H1 (cell line): ENCODE results near the gene CD248.
"Not testable (repeated sequence)": the region's sequence is repeated elsewhere in the genome, so short reads cannot be mapped to it uniquely, and the experiment has no call there.

Source experiments
- BCL11A ChIP-seq, 2 experiments: IDR thresholded peaks; one replicate each; pipeline ENCODE4 v1.6.1; 2011; ENCODE audit warnings: low read depth in 2 of 2, low read length in 2 of 2, mild to moderate bottlenecking in 2 of 2
- POLR2A ChIP-seq, 2 experiments: IDR thresholded peaks; 1 replicate in 1 of 2; 2 replicates in 1 of 2; pipeline ENCODE4 v1.6.1; 2011; ENCODE audit warnings: low read depth in 2 of 2, low read length in 2 of 2, mild to moderate bottlenecking in 2 of 2; ENCODE audit errors: control extremely low read depth in 1 of 2
- POLR2AphosphoS5 ChIP-seq: IDR thresholded peaks from 2 replicates; pipeline ENCODE4 v1.6.1; 2011; ENCODE audit warnings: low read depth, low read length
- RAD21 ChIP-seq, 2 experiments: IDR thresholded peaks in 1 of 2; conservative IDR thresholded peaks in 1 of 2; 2 replicates each; pipeline ENCODE4 v1.6.1; 2011; ENCODE audit warnings: low read depth in 2 of 2, low read length in 2 of 2, improper control_type of control experiment in 1 of 2, inconsistent platforms in 1 of 2, mild to moderate bottlenecking in 1 of 2, moderate library complexity in 1 of 2
- RNF2 ChIP-seq: fragments of 200-900, 300-1000 bp; sonication (generic); IDR thresholded peaks from 2 replicates; pipeline ENCODE4 v1.7.1; 2016; ENCODE audit warnings: borderline replicate concordance, low read depth, mild to moderate bottlenecking, antibody characterized with exemption, low read length; ENCODE audit not compliant: poor library complexity, severe bottlenecking; ENCODE audit errors: missing control alignments
- TAF1 ChIP-seq: IDR thresholded peaks from 2 replicates; pipeline ENCODE4 v1.6.1; 2011; ENCODE audit warnings: mild to moderate bottlenecking, low read depth, low read length
- ZNF274 ChIP-seq: IDR thresholded peaks from 2 replicates; pipeline ENCODE4 v1.7.0; 2012; ENCODE audit warnings: low read length, borderline replicate concordance; ENCODE audit errors: extremely low read depth
- TF ChIP-seq, protein P1 (sequence below), 3 experiments: IDR thresholded peaks; 1 replicate in 2 of 3; 2 replicates in 1 of 3; pipeline versions ENCODE4 v1.5.1 to v1.6.1; 2011; ENCODE audit warnings: low read length in 3 of 3, mild to moderate bottlenecking in 3 of 3, inconsistent platforms in 2 of 3, low read depth in 1 of 3, moderate library complexity in 1 of 3; ENCODE audit not compliant: insufficient read depth in 1 of 3; ENCODE audit errors: control extremely low read depth in 1 of 3
- TF ChIP-seq, protein P2 (sequence below): fragments of 300-600 bp; sonication (generic); IDR thresholded peaks from 2 replicates; pipeline ENCODE4 v1.7.1; 2012; ENCODE audit warnings: low read length, moderate library complexity, mild to moderate bottlenecking, inconsistent platforms; ENCODE audit not compliant: insufficient replicate concordance

DNA sequence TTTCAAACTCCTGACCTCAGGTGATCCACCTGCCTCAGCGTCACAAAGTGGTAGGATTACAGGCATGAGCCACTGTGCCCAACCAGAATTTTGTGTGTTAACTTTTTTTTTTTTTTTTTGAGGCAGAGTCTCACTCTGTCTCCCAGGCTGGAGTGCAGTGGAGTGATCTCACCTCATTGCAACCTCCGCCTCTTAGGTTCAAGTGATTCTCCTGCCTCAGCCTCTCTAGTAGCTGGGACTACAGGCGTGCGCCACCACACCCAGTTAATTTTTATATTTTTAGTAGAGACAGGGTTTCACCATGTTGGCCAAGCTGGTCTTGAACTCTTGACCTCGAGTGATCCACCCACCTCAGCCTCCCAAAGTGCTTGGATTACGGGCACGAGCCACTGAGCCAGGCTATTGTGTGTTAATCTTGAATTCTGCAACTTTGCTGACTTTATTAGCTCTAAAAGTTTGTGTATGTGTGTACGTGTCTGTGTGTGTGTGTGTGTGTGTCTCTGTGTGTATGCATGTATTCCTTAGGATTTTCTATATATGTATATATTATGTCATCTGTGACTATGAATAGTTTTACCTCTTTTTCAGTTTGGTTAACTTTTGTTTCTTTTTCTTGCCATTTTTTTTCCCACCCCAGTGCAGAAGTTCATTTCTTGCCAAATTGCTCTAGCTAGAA is 33.9 kb upstream of the CD248 start:
- TF ChIP-seq, protein P1, sequence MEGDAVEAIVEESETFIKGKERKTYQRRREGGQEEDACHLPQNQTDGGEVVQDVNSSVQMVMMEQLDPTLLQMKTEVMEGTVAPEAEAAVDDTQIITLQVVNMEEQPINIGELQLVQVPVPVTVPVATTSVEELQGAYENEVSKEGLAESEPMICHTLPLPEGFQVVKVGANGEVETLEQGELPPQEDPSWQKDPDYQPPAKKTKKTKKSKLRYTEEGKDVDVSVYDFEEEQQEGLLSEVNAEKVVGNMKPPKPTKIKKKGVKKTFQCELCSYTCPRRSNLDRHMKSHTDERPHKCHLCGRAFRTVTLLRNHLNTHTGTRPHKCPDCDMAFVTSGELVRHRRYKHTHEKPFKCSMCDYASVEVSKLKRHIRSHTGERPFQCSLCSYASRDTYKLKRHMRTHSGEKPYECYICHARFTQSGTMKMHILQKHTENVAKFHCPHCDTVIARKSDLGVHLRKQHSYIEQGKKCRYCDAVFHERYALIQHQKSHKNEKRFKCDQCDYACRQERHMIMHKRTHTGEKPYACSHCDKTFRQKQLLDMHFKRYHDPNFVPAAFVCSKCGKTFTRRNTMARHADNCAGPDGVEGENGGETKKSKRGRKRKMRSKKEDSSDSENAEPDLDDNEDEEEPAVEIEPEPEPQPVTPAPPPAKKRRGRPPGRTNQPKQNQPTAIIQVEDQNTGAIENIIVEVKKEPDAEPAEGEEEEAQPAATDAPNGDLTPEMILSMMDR (IDR thresholded peaks at IDR 0.05; ENCODE audit: control extremely low read depth in 1 of 3, insufficient read depth in 1 of 3, low read depth in 1 of 3, low read length in 3 of 3): not testable (repeated sequence)
- TF ChIP-seq, protein P2, sequence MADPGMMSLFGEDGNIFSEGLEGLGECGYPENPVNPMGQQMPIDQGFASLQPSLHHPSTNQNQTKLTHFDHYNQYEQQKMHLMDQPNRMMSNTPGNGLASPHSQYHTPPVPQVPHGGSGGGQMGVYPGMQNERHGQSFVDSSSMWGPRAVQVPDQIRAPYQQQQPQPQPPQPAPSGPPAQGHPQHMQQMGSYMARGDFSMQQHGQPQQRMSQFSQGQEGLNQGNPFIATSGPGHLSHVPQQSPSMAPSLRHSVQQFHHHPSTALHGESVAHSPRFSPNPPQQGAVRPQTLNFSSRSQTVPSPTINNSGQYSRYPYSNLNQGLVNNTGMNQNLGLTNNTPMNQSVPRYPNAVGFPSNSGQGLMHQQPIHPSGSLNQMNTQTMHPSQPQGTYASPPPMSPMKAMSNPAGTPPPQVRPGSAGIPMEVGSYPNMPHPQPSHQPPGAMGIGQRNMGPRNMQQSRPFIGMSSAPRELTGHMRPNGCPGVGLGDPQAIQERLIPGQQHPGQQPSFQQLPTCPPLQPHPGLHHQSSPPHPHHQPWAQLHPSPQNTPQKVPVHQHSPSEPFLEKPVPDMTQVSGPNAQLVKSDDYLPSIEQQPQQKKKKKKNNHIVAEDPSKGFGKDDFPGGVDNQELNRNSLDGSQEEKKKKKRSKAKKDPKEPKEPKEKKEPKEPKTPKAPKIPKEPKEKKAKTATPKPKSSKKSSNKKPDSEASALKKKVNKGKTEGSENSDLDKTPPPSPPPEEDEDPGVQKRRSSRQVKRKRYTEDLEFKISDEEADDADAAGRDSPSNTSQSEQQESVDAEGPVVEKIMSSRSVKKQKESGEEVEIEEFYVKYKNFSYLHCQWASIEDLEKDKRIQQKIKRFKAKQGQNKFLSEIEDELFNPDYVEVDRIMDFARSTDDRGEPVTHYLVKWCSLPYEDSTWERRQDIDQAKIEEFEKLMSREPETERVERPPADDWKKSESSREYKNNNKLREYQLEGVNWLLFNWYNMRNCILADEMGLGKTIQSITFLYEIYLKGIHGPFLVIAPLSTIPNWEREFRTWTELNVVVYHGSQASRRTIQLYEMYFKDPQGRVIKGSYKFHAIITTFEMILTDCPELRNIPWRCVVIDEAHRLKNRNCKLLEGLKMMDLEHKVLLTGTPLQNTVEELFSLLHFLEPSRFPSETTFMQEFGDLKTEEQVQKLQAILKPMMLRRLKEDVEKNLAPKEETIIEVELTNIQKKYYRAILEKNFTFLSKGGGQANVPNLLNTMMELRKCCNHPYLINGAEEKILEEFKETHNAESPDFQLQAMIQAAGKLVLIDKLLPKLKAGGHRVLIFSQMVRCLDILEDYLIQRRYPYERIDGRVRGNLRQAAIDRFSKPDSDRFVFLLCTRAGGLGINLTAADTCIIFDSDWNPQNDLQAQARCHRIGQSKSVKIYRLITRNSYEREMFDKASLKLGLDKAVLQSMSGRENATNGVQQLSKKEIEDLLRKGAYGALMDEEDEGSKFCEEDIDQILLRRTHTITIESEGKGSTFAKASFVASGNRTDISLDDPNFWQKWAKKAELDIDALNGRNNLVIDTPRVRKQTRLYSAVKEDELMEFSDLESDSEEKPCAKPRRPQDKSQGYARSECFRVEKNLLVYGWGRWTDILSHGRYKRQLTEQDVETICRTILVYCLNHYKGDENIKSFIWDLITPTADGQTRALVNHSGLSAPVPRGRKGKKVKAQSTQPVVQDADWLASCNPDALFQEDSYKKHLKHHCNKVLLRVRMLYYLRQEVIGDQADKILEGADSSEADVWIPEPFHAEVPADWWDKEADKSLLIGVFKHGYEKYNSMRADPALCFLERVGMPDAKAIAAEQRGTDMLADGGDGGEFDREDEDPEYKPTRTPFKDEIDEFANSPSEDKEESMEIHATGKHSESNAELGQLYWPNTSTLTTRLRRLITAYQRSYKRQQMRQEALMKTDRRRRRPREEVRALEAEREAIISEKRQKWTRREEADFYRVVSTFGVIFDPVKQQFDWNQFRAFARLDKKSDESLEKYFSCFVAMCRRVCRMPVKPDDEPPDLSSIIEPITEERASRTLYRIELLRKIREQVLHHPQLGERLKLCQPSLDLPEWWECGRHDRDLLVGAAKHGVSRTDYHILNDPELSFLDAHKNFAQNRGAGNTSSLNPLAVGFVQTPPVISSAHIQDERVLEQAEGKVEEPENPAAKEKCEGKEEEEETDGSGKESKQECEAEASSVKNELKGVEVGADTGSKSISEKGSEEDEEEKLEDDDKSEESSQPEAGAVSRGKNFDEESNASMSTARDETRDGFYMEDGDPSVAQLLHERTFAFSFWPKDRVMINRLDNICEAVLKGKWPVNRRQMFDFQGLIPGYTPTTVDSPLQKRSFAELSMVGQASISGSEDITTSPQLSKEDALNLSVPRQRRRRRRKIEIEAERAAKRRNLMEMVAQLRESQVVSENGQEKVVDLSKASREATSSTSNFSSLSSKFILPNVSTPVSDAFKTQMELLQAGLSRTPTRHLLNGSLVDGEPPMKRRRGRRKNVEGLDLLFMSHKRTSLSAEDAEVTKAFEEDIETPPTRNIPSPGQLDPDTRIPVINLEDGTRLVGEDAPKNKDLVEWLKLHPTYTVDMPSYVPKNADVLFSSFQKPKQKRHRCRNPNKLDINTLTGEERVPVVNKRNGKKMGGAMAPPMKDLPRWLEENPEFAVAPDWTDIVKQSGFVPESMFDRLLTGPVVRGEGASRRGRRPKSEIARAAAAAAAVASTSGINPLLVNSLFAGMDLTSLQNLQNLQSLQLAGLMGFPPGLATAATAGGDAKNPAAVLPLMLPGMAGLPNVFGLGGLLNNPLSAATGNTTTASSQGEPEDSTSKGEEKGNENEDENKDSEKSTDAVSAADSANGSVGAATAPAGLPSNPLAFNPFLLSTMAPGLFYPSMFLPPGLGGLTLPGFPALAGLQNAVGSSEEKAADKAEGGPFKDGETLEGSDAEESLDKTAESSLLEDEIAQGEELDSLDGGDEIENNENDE: not testable (repeated sequence)
- not testable (repeated sequence) for TF ChIP-seq POLR2A (IDR thresholded peaks at IDR 0.05; ENCODE audit: control extremely low read depth in 1 of 2, low read depth in 2 of 2, low read length in 2 of 2); POLR2AphosphoS5; ZNF274; RNF2; BCL11A (IDR thresholded peaks at IDR 0.05; ENCODE audit: low read depth in 2 of 2, low read length in 2 of 2); TAF1; RAD21 (IDR thresholded peaks at IDR 0.05 in 1 of 2, conservative IDR thresholded peaks at IDR 0.05 in 1 of 2; ENCODE audit: low read depth in 2 of 2, low read length in 2 of 2)
